Hematopoietic multipotent progenitor cell treated with erythropoietin and hydrocortisone succinate and interleukin-3 and kit ligand, for 4 days (in vitro differentiated cells): ENCODE results near the gene SUN5.

Experiments
- DNase-seq: peaks from one replicate; pipeline ENCODE4 v3.0.0-alpha.2; 2015

Gene SUN5

GRCh38 chr20:33026779-33027759 lies 22.8 kb upstream of the SUN5 start:
- no peak for DNase-seq

GRCh38 chr20:33026072-33026778 lies 22.0 kb upstream of the SUN5 start:
- no peak for DNase-seq

- no peak for DNase-seq
Observed at GRCh38 chr20:33025318-33025876, 21.2 kb upstream of the SUN5 start.

GRCh38 chr20:33024609-33025317 lies 20.5 kb upstream of the SUN5 start:
- DNase-seq: no peak

- DNase-seq: no peak
Observed at GRCh38 chr20:33024243-33024560, 20.0 kb upstream of the SUN5 start.

GRCh38 chr20:33023439-33024242 lies 19.4 kb upstream of the SUN5 start:
- no peak for DNase-seq

- DNase-seq: no peak
Observed at GRCh38 chr20:33022694-33023438, 18.6 kb upstream of the SUN5 start.

GRCh38 chr20:33022289-33022688 lies 18.1 kb upstream of the SUN5 start:
- no peak for DNase-seq

GRCh38 chr20:33021879-33022278 lies 17.6 kb upstream of the SUN5 start:
- no peak for DNase-seq

GRCh38 chr20:33020278-33021161 lies 16.3 kb upstream of the SUN5 start:
- DNase-seq: no peak

GRCh38 chr20:33019465-33020277 lies 15.4 kb upstream of the SUN5 start:
- DNase-seq: no peak

GRCh38 chr20:33018169-33018931 lies 14.1 kb upstream of the SUN5 start:
- DNase-seq: no peak

GRCh38 chr20:33017542-33017941 lies 13.3 kb upstream of the SUN5 start:
- DNase-seq: no peak

GRCh38 chr20:33016581-33017109 lies 12.4 kb upstream of the SUN5 start:
- no peak for DNase-seq

- DNase-seq: no peak
Observed at GRCh38 chr20:33015700-33016580, 11.7 kb upstream of the SUN5 start.

- no peak for DNase-seq
Observed at GRCh38 chr20:33015114-33015484, 10.9 kb upstream of the SUN5 start.

- no peak for DNase-seq
Observed at GRCh38 chr20:33014336-33015113, 10.3 kb upstream of the SUN5 start.
